ENCODE data around the gene CCDC134.

DNA sequence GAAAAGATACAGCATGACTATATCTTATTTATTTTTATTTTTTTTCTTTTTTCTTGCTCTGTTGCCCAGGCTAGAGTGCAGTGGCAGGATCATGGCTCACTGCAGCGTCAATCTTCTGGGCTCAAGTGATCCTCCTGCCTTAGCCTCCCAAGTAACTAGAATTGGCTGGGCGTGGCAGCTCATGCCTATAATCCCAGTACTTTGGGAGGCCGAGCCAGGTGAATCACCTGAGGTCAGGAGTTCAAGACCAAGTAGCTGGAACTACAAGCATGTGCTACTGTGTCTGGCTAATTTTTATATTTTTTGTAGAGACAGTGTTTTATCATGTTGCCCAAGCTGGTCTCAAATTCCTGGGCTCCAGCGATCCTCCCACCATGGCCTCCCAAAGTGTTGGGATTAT is 28.3 kb upstream of the CCDC134 start:
- TF ChIP-seq, protein P1, sequence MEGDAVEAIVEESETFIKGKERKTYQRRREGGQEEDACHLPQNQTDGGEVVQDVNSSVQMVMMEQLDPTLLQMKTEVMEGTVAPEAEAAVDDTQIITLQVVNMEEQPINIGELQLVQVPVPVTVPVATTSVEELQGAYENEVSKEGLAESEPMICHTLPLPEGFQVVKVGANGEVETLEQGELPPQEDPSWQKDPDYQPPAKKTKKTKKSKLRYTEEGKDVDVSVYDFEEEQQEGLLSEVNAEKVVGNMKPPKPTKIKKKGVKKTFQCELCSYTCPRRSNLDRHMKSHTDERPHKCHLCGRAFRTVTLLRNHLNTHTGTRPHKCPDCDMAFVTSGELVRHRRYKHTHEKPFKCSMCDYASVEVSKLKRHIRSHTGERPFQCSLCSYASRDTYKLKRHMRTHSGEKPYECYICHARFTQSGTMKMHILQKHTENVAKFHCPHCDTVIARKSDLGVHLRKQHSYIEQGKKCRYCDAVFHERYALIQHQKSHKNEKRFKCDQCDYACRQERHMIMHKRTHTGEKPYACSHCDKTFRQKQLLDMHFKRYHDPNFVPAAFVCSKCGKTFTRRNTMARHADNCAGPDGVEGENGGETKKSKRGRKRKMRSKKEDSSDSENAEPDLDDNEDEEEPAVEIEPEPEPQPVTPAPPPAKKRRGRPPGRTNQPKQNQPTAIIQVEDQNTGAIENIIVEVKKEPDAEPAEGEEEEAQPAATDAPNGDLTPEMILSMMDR (conservative IDR thresholded peaks at IDR 0.05 in 1 of 2, IDR thresholded peaks at IDR 0.05 in 1 of 2; ENCODE audit: low read depth in 1 of 2, low read length in 2 of 2), result no peak
- no peak for TF ChIP-seq EZH2 (IDR thresholded peaks at IDR 0.05; ENCODE audit: low read length, missing control alignments)
